Activated CD4-positive, alpha-beta T cell treated with anti-CD3 and anti-CD28 coated beads, Interleukin-2, amount 50 U/mL, for 1 hour (primary cell): ENCODE measurements around the gene RFPL1.

Source experiments
- DNase-seq: peaks from one replicate; pipeline ENCODE4 v3.0.0-alpha.2; 2020

RFPL1 gene

DNA sequence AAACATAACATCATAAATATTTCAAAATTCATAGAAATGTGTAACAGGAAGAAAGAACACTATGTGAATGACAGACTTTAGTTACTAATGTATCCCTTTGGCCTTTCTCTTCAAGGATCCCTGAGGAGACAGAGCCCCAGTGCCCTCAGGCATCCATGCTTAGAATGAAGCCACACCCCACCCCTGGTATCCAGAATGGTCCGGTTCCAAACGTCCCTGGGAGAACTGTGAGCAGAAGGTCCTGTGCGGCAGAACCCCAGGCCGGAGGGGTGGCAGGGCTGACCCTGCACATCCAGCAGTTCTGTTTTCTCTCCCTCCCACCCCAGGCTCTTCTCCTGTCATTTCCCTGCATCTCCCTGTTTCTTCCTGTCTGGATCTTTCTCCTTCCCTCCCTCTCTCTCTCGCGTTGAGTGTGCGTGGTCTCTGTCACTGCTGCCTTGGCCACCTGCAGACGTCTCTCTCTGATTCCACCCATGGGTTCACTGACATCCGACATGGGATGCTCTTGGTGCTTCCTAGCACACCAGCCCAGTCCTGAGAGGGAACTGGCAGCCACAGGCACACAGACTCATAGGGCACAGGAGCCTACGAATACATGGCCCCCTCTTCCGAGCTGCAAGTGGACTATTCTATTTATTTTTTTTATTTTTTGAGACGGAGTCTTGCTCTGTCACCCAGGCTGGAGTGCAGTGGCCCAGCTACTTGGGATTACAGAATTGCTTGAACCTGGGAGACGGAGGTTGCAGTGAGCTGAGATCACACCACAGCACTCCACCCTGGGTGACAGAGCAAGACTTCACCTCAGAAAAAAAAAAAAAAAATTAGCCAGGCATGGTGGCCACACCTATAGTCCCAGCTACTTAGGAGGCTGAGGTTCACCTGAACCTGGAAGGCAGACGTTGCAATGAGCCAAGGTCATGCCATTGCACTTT lies 5.7 kb downstream of the RFPL1 start:
- no peak for DNase-seq

DNA sequence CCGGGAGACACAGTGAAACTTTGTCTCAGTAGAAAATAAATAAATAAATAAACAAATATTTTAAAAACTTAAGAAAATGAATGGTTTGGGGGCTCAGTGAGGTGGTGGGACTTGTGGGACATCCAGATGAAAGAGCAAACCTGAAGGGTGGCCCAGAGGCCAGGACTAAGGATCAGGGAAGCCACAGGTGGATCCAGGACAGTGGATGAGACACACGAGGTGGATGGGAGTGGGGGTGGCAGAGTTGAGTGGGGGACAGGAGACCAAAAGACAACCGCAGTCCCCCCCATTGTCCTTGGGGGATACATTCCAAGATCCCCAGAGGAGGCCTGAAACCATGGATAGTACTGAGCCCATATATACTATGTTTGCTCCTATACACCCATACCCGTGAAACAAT lies 7.1 kb downstream of the RFPL1 start:
- DNase-seq: no peak

DNA sequence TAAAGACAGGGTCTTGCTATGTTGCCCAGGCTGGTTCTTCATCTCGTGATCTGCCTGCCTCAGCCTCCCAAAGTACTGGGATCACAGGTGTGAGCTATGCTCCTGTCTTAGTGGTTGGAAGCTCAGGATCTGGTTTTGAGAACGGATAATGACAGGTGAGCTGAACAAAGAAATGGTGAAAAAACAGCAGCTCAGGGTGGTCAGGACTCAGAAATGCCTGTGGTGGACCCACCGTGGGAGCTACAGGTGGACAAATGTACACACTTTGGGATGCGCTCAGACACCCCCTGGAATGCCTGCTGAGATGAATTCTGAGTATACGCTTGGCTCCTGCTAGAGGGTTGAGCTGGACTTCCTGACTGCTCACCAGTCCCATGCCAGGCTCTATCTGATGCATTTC lies 9.5 kb downstream of the RFPL1 start:
- DNase-seq: no peak

DNA sequence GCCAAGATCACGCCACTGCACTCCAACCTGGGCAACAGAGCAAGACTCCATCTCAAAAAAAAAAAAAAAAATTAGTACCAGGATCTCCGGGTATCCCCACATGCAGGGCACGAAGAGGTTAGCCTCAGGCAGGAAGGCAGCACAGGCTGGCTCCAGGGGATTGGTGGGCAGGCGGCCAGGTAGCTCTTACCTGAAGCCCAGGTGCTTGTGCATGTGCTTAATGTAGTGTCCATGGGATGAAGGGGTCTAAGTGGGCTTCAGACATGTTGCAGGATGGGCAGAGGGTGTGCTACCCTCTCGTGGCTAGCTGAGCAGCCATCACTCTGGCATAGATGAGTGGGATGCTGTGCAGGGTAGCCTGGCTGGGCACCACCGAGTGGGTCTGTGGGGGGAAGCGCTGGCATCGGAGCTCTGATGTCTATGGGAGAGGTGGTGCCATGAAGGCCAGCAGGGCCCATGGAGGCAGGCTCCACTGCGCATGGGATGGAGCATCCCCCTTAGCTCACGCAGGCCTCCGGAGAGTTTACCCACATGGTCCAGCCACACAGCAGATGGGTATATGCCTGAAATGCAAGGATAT lies 11.0 kb downstream of the RFPL1 start:
- DNase-seq: no peak

DNA sequence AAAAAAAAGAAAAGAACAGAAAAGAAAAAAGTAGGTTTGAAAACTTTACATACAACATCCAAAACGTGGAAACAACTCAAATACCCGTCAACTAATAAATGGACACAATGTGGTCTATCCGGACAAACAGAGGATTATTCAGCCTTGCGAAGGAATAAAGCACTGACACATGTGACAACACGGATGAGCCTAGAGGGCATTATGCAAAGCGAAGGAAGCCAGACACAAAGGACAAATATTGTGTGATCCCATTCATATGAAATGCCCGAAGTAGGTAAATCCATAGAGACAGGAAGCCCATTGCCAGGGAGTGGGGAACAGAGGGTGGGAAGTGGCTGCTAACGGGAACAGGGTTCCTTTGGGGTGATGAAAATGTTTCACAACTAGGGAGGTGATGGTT lies 11.8 kb downstream of the RFPL1 start:
- no peak for DNase-seq

DNA sequence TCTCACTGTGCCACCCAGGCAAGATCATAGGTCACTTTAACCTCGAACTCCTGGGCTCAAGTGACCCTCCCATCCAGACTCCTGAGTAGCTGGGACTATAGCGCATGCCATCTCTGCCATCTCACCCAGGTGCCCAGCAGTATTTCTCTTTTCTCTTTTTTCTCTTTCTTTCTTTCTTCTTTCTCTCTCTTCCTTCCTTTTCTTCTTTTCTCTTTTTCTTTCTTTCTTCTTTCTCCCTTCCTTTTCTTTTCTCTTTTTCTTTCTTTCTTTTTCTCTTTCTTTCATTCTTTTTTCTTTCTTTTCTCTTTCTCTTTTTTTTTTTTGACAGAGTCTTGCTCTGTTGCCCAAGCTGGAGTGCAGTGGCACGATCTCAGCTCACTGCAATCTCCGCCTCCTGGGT lies 13.5 kb downstream of the RFPL1 start:
- no peak for DNase-seq

DNA sequence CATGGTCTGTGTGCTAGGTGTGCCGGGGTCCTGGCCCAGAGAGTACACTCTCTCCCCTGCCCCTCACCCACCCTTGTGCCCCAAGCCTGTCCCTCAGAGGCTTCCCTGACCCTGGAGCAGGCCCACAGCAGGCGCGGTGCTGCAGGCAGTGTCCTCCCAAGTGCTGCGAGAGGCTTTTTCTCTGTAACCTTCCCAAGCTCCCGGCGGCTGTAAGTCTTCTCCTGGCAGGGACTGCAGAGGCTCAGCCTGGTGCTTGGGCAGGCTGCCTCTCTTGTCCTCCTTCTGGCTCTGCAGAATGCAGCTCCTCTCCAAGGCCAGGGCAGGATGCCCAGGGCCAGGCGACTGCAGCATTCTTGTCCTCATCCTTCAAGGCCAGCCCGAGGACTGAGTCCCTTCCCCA lies 15.9 kb downstream of the RFPL1 start:
- DNase-seq: no peak

DNA sequence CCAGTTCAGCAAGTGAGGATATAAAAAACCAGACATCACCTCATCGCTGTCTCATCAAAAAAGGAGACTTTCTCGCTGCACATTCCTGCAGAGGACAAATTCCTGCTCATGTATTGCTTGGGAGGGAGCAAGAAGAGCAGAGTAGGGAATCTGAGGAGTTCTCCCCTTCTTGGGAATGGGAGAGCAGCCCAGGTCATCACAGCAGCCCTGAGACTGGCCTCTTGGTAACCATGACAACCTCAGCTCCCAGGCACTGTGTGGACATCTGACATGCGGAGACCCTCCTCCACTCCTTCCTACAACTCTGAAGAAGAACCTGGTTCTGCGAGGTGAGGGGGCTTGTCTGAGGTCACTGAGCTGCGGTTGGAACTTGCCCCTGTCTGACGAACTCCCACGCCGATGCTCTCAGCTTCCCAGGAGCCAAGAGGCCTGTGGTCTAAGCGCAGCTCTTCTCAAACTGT lies 17.9 kb downstream of the RFPL1 start:
- DNase-seq: no peak

DNA sequence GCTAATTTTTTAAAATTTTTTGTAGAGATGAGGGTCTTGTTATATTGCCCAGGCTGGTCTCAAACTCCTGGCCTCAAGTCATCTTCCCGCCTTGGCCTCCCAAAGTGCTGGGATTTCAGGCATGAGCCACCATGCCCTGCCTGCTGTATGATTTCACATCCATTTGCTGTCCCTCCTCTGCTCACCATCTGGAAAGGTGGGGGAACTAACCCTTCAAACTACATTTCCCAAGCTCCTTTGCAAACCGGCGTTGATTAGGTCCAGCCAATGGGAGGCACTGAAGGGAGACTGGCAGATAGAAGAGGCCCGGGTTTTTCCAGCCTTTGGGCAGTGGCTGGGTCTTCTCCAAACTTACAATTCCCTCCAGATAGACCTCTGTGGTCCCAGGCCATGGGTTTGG lies 19.3 kb downstream of the RFPL1 start:
- DNase-seq: no peak

DNA sequence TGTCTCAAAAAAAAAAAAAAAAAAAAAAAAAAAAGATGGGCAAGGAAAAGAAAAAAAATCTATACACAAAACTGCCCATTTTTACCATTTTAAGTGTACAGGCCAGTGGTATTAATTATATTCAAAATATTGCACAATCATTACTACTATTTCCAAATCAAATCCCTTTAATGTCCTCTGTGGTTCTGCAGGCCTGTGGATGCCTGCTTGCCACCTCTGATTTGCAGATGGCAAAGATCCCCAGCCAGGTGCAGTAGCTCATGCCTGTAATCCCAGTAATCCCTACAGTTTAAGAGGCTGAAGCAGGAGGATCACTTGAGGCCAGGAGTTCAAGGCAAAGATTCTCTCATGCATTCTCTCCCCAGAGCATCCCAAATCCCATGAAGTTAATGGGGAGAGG lies 20.2 kb downstream of the RFPL1 start:
- no peak for DNase-seq

DNA sequence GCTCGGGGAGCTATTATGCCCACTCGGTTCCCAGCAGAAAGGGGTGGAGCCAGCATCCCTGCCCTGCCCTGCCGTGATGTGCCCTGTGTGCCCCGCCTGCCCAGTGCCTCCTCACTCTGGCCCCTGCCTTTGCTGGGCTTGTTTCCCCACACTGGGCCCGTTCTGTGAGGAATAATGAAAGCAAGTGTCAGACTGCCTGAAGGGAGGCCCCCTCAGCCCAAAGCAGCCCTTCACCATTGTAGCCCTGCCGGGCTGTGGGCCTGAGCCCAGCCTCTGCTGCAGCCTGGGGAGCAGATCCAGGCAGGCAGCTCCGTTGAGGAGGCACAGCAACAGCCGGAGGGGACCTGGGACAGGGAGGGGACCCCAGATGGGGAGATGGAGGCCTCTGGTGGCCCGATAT lies 21.4 kb downstream of the RFPL1 start:
- DNase-seq: no peak

DNA sequence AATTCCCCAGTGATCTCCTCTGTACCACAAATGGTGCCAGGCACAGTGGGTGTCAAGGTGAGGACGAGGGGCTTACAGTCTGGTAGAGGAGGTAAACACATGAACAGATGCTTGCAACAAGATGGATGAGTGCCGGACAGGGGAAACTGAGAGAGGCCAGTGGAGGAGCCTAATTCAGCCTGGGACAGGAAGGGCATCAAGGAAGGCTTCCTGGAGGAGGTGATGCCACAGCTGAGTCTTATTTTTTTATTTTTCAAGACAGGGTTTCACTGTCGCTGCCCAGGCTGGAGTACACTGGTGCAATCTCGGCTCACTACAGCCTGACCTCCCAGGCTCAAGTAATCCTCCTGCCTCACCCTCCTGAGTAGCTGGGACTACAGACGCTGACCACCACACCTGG lies 22.9 kb downstream of the RFPL1 start:
- no peak for DNase-seq

DNA sequence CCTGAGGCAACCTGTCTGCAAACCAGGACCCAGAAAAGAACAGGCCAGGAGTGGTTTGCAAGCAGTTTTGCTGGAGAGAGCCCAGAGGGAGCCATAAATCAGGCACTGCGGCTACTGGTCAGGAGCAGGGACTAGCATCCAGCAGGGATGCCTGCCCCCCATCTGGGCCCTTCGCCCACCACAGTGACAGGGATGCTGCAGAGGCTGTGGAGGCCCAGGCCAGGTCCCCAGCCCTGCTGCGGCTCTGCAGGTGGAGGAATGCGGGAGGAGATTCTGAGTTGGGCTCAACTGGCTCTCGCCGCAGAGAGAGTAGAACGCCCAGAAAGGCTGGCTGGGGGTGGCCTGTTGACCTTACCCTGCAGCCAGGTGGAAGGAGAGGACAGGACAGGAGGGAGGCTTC lies 25.2 kb downstream of the RFPL1 start:
- DNase-seq: no peak

DNA sequence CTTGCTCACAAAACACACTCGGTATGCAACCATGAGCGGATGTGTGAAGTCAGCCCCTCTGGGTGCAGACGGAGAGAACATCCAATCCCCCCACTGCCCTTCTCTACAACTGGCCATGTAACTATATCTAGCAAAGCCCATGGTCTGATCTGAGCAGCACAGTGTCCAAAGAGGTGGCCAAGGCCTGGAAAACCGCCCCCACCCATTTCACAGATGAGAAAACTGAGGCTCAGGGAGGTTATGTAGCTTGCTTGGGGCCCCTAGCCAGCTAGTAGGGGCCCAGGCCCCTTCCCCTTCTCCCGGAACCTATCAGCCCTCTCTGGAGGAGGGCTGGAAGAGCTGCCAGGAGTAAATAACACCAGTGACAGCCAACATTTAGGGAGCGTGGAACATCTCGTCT lies 26.2 kb downstream of the RFPL1 start:
- DNase-seq: no peak

DNA sequence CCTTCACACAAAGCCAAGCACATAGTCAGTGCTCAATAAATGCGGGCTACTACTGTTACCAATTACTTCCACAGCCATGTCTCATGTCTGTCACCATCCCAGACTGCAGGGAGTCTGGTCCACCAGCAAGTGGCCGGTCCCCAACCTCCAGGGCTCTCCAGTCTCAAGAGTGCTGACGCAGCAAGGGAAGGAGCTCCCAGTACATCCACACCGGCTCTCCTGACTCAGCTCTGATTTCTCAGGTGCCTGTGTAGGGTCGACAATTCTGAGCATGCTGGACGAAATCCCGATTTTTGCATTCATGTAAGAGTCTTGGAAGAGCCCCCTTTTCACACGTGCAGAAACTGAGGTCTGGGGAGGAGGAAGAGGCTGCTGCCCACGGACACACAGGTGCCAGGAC lies 31.4 kb downstream of the RFPL1 start:
- no peak for DNase-seq

DNA sequence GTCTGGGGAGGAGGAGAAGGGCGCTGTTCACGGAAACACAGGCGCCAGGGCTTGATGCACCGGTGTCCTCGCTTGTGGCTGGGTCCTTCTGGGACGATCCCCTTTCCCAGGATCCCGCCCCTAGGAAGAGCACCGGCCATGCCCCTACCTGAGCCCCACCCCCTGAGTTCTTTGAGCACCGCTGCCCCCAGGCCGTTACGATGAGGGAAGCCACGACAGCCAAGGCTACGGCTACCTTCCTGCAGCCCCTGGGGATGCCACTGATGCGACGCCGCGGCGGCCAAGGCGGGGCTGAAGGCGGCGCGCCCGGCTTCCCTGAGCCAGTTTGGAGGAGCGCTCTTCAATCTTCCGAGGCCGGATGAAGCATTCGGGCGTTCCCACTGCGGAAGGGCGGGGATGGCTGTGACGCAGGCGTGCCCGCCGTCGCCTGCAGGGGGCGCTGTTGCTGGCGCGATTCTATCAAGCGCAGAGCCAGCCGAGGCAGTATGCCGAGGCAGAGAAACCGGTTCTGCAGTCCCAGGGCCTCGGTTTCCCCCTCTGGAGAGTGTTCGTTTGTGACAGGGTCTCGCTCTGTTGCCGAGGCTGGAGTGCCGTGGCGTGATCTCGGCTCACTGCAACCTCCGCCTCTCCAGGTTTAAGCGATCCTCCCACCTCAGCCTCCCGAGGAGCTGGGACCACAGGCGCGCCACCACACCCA lies 31.9 kb downstream of the RFPL1 start:
- peak; percentile 77 for DNase-seq

DNA sequence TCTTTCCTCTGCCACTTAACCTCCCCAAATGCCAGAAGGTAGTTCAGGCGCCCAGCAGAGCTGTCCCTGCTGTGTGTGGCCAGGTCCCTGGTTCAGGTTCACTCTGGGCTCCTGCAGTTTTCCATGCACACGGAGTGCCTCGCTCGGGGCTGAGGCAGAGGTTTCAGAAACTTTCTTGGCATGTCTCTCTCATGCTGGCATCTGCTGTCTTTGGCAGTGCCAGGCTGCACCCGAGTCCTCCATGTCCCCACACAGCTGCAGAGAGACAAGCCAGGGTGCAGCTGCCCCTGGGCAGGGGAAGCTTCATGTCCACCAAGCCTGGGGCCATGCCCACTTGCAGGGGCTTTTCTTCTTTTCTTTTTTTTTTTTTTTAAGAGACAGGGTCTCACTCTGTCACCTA lies 34.6 kb downstream of the RFPL1 start:
- DNase-seq: no peak

DNA sequence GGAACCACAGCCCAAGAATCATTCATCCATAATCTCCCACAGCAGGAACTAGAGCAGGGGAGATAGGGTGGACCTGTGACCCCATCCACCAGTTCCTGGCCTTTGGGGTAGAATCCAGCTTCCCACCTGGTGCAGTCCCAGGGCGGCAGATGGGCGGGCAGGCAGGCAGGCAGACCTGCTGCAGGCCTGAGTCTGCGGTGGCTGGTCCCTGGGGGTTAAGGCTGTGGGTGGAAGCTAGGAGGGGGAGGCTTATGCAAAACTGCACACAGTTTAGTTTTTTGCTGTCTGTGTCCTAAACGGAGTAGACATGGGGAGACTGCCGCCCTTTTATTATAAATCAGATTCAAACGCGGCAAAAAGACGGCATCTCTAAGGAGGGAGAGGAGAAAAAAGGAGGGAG lies 37.2 kb downstream of the RFPL1 start:
- DNase-seq: no peak

DNA sequence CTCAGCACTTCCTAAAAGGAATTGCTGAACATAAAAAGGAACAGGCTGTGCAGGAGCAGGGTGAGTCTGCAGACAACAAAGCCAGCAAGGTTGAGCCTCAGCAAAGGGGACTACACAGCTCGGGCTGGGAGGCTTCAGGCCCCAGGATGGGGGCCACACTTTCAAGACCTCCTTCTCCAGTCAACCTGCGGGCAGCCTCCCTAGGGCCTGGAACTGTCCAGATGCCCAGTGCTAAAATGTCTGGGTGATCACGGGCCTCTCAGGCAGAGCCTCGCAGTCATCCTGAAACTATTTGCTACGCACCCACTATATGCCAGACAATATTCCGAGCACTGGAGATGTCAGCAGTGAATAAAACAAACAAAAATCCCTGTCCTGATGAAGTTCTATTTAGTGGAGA lies 37.7 kb downstream of the RFPL1 start:
- DNase-seq: no peak

DNA sequence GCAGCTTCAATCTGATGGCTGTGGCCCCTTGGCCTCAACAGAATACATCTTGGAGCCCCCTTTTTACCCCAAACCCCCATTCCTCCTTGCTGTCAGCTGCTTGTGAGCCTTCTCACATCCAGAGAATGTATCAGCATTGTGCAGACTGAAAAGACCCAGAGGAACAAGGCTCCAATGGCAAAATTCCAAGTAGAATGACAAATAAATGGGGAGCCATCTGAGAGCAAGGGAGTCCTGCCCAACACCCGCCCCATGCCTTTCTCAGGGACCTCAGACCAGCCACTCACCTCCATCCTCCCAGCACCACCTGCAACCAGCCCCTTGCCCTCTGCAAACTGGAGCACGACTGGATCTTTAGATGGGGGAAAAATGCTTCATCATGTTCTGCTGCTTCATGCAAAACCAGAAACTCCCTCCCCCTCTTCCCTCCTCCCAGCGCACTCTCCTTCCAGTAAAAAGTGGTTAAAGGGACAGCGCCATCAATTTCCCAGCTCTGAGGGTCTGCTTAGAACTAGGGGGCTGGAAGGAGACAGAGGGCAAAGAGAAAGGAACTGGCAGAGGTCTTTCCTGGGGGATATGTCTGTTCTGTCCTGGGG lies 39.4 kb downstream of the RFPL1 start:
- no peak for DNase-seq

DNA sequence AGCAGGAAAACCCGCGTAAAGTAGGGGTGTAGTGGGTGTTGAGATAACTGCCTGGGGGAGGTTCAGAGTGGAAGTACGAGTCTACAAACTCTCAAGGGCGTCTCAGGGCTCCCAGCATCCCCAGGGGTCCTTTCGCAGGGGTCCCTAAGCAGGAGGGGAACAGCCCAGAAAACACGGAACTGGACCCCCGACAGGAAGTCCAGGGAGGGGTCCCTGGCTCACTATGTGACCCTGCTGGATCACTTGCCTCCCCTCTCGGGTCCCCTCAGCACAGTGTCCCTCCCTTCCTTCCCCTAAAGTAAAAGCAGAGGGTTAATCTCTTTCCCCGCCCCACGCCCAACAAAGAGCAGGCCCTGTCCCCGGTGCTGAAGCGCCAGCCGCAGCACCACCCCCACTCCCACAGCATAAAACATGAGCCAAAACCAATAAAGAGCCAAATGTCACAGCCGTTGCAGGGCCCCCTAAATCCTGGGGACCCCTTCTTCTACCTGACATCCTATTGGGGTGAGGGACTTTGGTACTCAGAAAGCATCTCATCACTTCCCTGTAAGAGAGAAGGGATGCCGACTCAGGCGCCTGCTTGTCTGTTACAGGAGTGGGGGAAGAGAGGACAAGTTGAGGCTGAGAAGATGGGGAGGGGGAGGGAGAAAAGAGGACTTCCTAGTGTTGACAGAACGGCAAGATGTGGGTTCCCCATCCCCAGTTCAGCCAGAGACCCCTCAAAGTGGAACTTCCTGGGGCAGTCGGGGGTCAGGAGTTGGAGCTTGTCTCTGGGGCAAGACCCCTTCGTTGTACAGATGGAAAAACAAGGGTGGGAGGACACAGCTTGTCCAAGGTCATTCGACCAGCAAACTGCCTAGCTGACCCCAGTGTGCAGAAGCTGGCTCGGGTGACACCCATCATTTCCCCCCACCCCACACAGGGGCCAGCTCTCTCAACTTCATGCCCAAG lies 40.2 kb downstream of the RFPL1 start:
- peak; percentile 39 for DNase-seq
